Transverse colon (tissue), 4 donors: ENCODE measurements around the gene TMEM117.

ENCODE experiments used
- CTCF ChIP-seq, 5 experiments: fragments of 200-600 bp in 3 of 5; fragments of 450-650 bp in 2 of 5; sonication (generic) in 3 of 5; IDR thresholded peaks; 1 replicate in 2 of 5; 2 replicates in 3 of 5; pipeline ENCODE4 v1.5.1; 2016 to 2017; ENCODE audit warnings: antibody characterized with exemption in 5 of 5, inconsistent platforms in 3 of 5, mild to moderate bottlenecking in 2 of 5, moderate library complexity in 1 of 5
- POLR2A ChIP-seq: fragments of 450-650 bp; IDR thresholded peaks from one replicate; pipeline ENCODE4 v1.6.1; 2016; ENCODE audit warnings: antibody characterized with exemption, mild to moderate bottlenecking, moderate library complexity
- POLR2AphosphoS5 ChIP-seq, 3 donors: sonication (generic); formaldehyde crosslinking; IDR thresholded peaks; one replicate each; pipeline ENCODE4 v1.6.1; 2016; ENCODE audit warnings: antibody characterized with exemption in 3 of 3

- no peak for TF ChIP-seq POLR2A
- TF ChIP-seq CTCF (IDR thresholded peaks at IDR 0.05) = no peak
- TF ChIP-seq POLR2AphosphoS5 (IDR thresholded peaks at IDR 0.05) = no peak
Measured at GRCh38 chr12:43786899-43787693, 48.8 kb upstream of the TMEM117 start.
